Breast epithelium (tissue), 3 donors: ENCODE data around the gene CREG1.

ENCODE experiments used
- POLR2A ChIP-seq: fragments of 450-650 bp; IDR thresholded peaks from one replicate; pipeline ENCODE4 v1.6.1; 2016; ENCODE audit warnings: antibody characterized with exemption, mild to moderate bottlenecking, moderate library complexity
- POLR2AphosphoS5 ChIP-seq, 3 donors: sonication (generic); formaldehyde crosslinking; IDR thresholded peaks; one replicate each; pipeline ENCODE4 v1.6.1; 2017; ENCODE audit warnings: antibody characterized with exemption in 3 of 3
- TF ChIP-seq, protein P1 (sequence below), 3 donors: fragments of 450-650 bp; IDR thresholded peaks; one replicate each; pipeline ENCODE4 v1.5.1; 2016 to 2017; ENCODE audit warnings: antibody characterized with exemption in 3 of 3, mild to moderate bottlenecking in 3 of 3, moderate library complexity in 3 of 3

DNA sequence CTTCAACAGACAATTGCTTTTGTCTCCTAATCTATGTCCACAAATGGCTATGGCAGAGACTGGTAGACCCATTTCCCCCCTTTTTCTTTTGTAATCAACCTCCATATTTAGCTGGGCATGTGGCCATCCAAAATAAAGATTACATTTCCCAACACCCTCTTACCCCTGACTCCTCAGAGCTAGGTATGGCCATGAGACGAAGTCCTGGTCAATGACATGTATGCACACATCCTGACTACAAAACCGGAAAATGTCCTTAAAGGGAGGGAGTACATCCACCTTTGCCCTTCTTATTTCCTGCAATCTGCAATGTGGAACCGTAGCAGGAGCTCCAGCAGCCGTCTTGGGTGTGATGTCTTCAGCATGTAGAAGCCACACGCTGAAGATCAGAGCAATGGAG, 40.3 kb upstream of the CREG1 start:
- TF ChIP-seq POLR2AphosphoS5 (IDR thresholded peaks at IDR 0.05) (no peak), POLR2A (no peak)
- TF ChIP-seq, protein P1, sequence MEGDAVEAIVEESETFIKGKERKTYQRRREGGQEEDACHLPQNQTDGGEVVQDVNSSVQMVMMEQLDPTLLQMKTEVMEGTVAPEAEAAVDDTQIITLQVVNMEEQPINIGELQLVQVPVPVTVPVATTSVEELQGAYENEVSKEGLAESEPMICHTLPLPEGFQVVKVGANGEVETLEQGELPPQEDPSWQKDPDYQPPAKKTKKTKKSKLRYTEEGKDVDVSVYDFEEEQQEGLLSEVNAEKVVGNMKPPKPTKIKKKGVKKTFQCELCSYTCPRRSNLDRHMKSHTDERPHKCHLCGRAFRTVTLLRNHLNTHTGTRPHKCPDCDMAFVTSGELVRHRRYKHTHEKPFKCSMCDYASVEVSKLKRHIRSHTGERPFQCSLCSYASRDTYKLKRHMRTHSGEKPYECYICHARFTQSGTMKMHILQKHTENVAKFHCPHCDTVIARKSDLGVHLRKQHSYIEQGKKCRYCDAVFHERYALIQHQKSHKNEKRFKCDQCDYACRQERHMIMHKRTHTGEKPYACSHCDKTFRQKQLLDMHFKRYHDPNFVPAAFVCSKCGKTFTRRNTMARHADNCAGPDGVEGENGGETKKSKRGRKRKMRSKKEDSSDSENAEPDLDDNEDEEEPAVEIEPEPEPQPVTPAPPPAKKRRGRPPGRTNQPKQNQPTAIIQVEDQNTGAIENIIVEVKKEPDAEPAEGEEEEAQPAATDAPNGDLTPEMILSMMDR (IDR thresholded peaks at IDR 0.05) = no peak
